Heart left ventricle (tissue), 13 donors: ENCODE measurements around the gene SELENOW.

Experiments
- CTCF ChIP-seq, 12 donors: fragments of 200-600 bp; sonication (generic) in 4 of 12; IDR thresholded peaks; one replicate each; pipeline versions ENCODE4 v1.5.0 to v1.8.0; 2018 to 2022; ENCODE audit warnings: antibody characterized with exemption in 12 of 12, mild to moderate bottlenecking in 5 of 12
- POLR2A ChIP-seq, 2 donors: fragments of 450-650 bp; IDR thresholded peaks; one replicate each; pipeline ENCODE4 v1.6.1; 2017; ENCODE audit warnings: antibody characterized with exemption in 2 of 2, mild to moderate bottlenecking in 2 of 2, moderate library complexity in 2 of 2
- donor health status: ischemic (EF 13 %, LVEDD 7.1; RV severe dilation, severe dysfunction).
- donor health status: DM: no; HTN: yes; CAD: no.
- donor health status: DM: no; HTN: no; CAD: no.
- donor health status: ischemic (EF 25% LVEDD 6.9; RV normal size, moderate dysfunction).
- donor health status: ischemic (EF 25% LVEDD 5.7; RV mildly dilated, moderate dysfunction).
- donor health status: ischemic (EF 35%, LVEDD 5.7; RV mildly dilated, moderate dysfunction).
- donor health status: nonischemic (EF 11% LVEDD 7.7; RV severe dilation, severe dysfunction).
- donor health status: DM: yes; HTN: yes; CAD: no.
- donor health status: PGD.
- donor health status: ischemic (EF 29% LVEDD 5.4; RV normal size, mild dysfunction).
- donor health status: nonischemic (EF 23%, LVEDD 6.1; RV moderate dilation, normal function).

- TF ChIP-seq CTCF (IDR thresholded peaks at IDR 0.05) (peak; percentile 40 to 61 (median 54)), POLR2A (IDR thresholded peaks at IDR 0.05) (no peak)
These were observed 34.9 kb downstream of the SELENOW start for GRCh38 chr19:47813304-47813994.
